ENCODE measurements around the gene TEX55.
"Not testable (repeated sequence)": the region's sequence is repeated elsewhere in the genome, so short reads cannot be mapped to it uniquely, and the experiment has no call there.

TEX55 gene

GRCh38 chr3:119145500-119146167 is at the start of gene TEX55:
TSS of gene TEX55 (plus strand) at chr3:119146165. CDS start at chr3:119146190, 25 bp downstream.
- no peak for DNase-seq

GRCh38 chr3:119098003-119098402 is 48.0 kb upstream of the TEX55 start:
- no peak for DNase-seq

GRCh38 chr3:119098619-119099222 is 47.2 kb upstream of the TEX55 start:
- no peak for DNase-seq

- DNase-seq, result no peak
Measured at GRCh38 chr3:119099785-119100184, 46.2 kb upstream of the TEX55 start.

- DNase-seq, result no peak
Measured at GRCh38 chr3:119104031-119104430, 41.9 kb upstream of the TEX55 start.

- not testable (repeated sequence) for DNase-seq
Measured at GRCh38 chr3:119118330-119118729, 27.6 kb upstream of the TEX55 start.

GRCh38 chr3:119120480-119120879 is 25.5 kb upstream of the TEX55 start:
- DNase-seq, result no peak

- no peak for DNase-seq
Measured at GRCh38 chr3:119122350-119122749, 23.6 kb upstream of the TEX55 start.

GRCh38 chr3:119125342-119125741 is 20.6 kb upstream of the TEX55 start:
- DNase-seq, result no peak

GRCh38 chr3:119125742-119126504 is 20.0 kb upstream of the TEX55 start:
- DNase-seq, result no peak

GRCh38 chr3:119130291-119130690 is 15.7 kb upstream of the TEX55 start:
- not testable (repeated sequence) for DNase-seq

- DNase-seq, result not testable (repeated sequence)
Measured at GRCh38 chr3:119132291-119132690, 13.7 kb upstream of the TEX55 start.

GRCh38 chr3:119139360-119139759 is 6.6 kb upstream of the TEX55 start:
- not testable (repeated sequence) for DNase-seq

GRCh38 chr3:119140466-119140865 is 5.5 kb upstream of the TEX55 start:
- DNase-seq, result no peak

- DNase-seq, result no peak
Measured at GRCh38 chr3:119145128-119145499, 851 bp upstream of the TEX55 start.

GRCh38 chr3:119146578-119147375 is 812 bp downstream of the TEX55 start:
- DNase-seq, result no peak

- DNase-seq, result no peak
Measured at GRCh38 chr3:119147494-119147893, 1.5 kb downstream of the TEX55 start.

GRCh38 chr3:119148493-119149180 is 2.7 kb downstream of the TEX55 start:
- DNase-seq, result no peak

GRCh38 chr3:119149484-119149883 is 3.5 kb downstream of the TEX55 start:
- DNase-seq, result no peak

- DNase-seq, result no peak
Measured at GRCh38 chr3:119156868-119157267, 10.9 kb downstream of the TEX55 start.

- DNase-seq, result no peak
Measured at GRCh38 chr3:119157971-119158370, 12.0 kb downstream of the TEX55 start.

GRCh38 chr3:119160361-119160760 is 14.4 kb downstream of the TEX55 start:
- DNase-seq, result no peak

- DNase-seq, result no peak
Measured at GRCh38 chr3:119160815-119161214, 14.8 kb downstream of the TEX55 start.

All from activated CD8-positive, alpha-beta memory T cell treated with anti-CD3 and anti-CD28 coated beads, Interleukin-2, amount 50 U/mL, for 48 hours (primary cell).